Keratinocyte (primary cell): ENCODE results near the gene PACSIN2.

Experiments used
- EZH2 ChIP-seq: IDR thresholded peaks from one replicate; pipeline ENCODE4 v1.6.1; 2012; ENCODE audit warnings: inconsistent platforms, mild to moderate bottlenecking, low read length, moderate library complexity
- TF ChIP-seq, protein P1 (sequence below), 3 experiments: IDR thresholded peaks in 1 of 3; conservative IDR thresholded peaks in 1 of 3; optimal IDR thresholded peaks in 1 of 3; 2 replicates in 2 of 3; 3 replicates in 1 of 3; pipeline versions ENCODE3 to v1.5.1; 2011; ENCODE audit warnings: low read length in 3 of 3, mild to moderate bottlenecking in 3 of 3, moderate library complexity in 2 of 3, control low read depth in 1 of 3, inconsistent platforms in 1 of 3; ENCODE audit not compliant: insufficient read depth in 2 of 3; ENCODE audit errors: extremely low read depth in 1 of 3

DNA sequence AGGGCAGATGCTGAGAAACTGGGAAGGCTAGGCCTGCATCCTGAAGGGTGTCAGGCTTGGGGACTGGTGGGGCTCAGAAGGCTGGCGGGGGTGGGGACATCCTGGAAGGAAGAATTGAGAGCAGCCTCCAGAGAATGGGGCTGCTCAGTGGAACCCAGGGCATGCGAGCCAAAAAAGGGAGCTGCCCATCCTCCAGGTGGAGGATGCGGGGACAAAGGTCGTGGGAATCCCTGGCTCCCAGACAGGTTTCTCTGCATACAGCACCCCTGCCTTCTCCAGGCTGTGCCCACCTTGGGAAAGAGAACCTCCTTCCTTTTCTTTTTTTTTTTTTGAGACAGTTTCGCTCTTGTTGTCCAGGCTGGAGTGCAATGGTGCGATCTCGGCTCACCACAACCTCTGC is 117.0 kb downstream of the PACSIN2 start:
- TF ChIP-seq EZH2, result no peak
- TF ChIP-seq, protein P1, sequence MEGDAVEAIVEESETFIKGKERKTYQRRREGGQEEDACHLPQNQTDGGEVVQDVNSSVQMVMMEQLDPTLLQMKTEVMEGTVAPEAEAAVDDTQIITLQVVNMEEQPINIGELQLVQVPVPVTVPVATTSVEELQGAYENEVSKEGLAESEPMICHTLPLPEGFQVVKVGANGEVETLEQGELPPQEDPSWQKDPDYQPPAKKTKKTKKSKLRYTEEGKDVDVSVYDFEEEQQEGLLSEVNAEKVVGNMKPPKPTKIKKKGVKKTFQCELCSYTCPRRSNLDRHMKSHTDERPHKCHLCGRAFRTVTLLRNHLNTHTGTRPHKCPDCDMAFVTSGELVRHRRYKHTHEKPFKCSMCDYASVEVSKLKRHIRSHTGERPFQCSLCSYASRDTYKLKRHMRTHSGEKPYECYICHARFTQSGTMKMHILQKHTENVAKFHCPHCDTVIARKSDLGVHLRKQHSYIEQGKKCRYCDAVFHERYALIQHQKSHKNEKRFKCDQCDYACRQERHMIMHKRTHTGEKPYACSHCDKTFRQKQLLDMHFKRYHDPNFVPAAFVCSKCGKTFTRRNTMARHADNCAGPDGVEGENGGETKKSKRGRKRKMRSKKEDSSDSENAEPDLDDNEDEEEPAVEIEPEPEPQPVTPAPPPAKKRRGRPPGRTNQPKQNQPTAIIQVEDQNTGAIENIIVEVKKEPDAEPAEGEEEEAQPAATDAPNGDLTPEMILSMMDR (optimal IDR thresholded peaks at IDR 0.05 in 1 of 3, IDR thresholded peaks at IDR 0.05 in 1 of 3, conservative IDR thresholded peaks at IDR 0.05 in 1 of 3; ENCODE audit: extremely low read depth in 1 of 3, insufficient read depth in 2 of 3, low read length in 3 of 3), result no peak
